RWPE1 (cell line): ENCODE measurements around the gene TRIM59.

ENCODE experiments used
- CTCF ChIA-PET: fragments of 350-600 bp; sonication (Branson Sonifier 250); formaldehyde crosslinking; extraction: SDS; loops from one replicate; lab custom pipeline; 2021; lab: Yijun Ruan, JAX
- POLR2A ChIA-PET: fragments of 400-600 bp; formaldehyde crosslinking; extraction: SDS; loops from one replicate; lab custom pipeline; 2020; ENCODE audit warnings: antibody characterized with exemption; ENCODE audit not compliant: low non-redundant PET; lab: Yijun Ruan, JAX
- DNase-seq: peaks from one replicate; pipeline ENCODE4 v3.0.0; 2012; ENCODE audit warnings: low spot score
- H3K27ac ChIP-seq: fragments of 450-650 bp; 2 replicates; pipeline ENCODE4 v1.5.1; 2017
- CTCF ChIP-seq: fragments of 450-650 bp; conservative IDR thresholded peaks from 2 replicates; pipeline ENCODE4 v1.5.1; 2017; ENCODE audit warnings: low read depth, mild to moderate bottlenecking

The TRIM59 gene

DNA sequence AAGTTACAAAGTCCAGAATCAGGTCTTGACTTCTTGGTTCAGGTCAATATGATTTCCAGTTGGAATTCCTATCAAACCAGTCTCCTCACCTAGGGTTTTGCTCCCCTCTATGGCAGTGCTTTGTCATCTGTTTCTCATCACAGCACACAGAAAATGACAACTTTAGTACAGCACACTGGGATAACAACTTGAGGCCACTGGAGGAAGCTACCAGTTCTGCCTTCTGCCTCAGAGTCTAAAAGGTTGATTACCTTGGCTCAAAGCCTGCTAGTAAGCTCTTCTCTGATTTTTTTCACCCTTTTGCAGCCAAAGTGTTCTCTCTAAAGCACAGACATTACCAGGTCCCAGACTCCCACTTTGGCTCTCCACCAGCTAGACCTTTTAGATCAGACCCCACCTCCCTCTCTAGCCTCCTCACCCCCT, 24.8 kb upstream of the TRIM59 start:
- ChIA-PET POLR2A (no interaction called here), CTCF (interaction anchor here (0.6 kb wide), 1 partner anchor 529 kb away, joined by 6 read pairs; no protein-coding TSS in a partner anchor)
- H3K27ac ChIP-seq: no peak overlapping the region

DNA sequence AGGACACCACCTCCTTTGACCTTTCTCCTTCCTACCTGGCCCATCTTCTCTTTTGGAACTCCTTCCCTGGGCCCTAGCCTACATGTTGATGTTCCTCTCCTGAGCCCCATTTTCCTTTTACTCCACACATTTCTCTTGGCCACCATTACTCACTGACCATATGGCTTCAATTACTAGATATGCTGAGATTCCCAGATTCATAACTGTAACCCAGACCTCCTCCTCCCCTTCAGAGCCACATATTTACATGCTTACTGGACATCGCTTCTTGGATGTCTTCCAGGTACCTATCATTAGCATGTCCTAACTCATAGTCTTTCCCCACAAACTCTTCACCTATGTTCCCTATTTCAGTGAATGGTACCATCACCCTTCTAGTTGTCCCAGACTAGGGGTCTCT, 24.4 kb upstream of the TRIM59 start:
- TF ChIP-seq CTCF: no peak

More for the DNA sequence above, 24.8 kb upstream of the TRIM59 start:
- DNase-seq: no peak
- TF ChIP-seq CTCF: no peak

GRCh38 chr3:160473221-160473620, 23.6 kb upstream of the TRIM59 start:
- TF ChIP-seq CTCF: no peak
- CTCF ChIA-PET: interaction anchor here (0.6 to 0.9 kb wide), 2 partner anchors 43 to 889 kb away, joined by 3 read pairs; no protein-coding TSS in a partner anchor
- POLR2A ChIA-PET: no interaction called here
- DNase-seq: no peak
- no peak overlapping the region for H3K27ac ChIP-seq

More for the DNA sequence above, 24.4 kb upstream of the TRIM59 start:
- ChIA-PET POLR2A (no interaction called here), CTCF (interaction anchor here (0.9 kb wide), 1 partner anchor 43 kb away, joined by 3 read pairs; no protein-coding TSS in a partner anchor)
- peak; percentile 82 for DNase-seq
- H3K27ac ChIP-seq: no peak overlapping the region

DNA sequence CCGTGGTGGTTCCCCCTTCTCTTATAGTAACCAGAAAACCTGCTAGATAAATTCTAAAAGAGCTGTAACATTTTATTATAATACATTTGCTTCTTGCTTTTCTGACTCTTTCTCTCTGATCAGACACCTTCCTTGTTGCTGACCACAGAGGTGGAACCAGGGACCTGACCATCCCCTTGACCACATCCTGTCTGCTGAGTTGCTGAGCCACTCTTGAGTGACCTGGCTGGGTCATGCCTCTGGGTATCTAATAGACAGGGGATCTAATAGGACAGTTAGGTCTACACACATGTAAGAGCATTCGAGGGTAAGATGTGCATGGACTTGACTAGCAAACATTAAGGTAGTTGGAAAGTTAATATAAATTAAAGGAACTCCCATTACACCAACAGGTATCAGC, 22.8 kb upstream of the TRIM59 start:
- H3K27ac ChIP-seq: no peak overlapping the region
- no peak for DNase-seq
- ChIA-PET POLR2A (no interaction called here), CTCF (interaction anchor here (0.6 to 0.7 kb wide), 2 partner anchors 1305 to 1671 kb away, joined by 3 to 4 read pairs; no protein-coding TSS in a partner anchor)
- TF ChIP-seq CTCF: no peak

GRCh38 chr3:160471892-160472291, 22.3 kb upstream of the TRIM59 start:
- no peak for DNase-seq
- TF ChIP-seq CTCF: no peak
- ChIA-PET POLR2A (no interaction called here), CTCF (interaction anchor here (0.6 to 0.7 kb wide), 2 partner anchors 1304 to 1671 kb away, joined by 3 to 4 read pairs; no protein-coding TSS in a partner anchor)
- H3K27ac ChIP-seq: no peak overlapping the region

- ChIA-PET POLR2A (no interaction called here), CTCF (interaction anchor here (0.5 to 0.6 kb wide), 2 partner anchors 24 to 83 kb away, joined by 3 read pairs; no protein-coding TSS in a partner anchor)
- no peak for TF ChIP-seq CTCF
- DNase-seq: no peak
- H3K27ac ChIP-seq: no peak overlapping the region
Observed at GRCh38 chr3:160470181-160470580, 20.6 kb upstream of the TRIM59 start.
